Measurements from ENCODE around the gene FGGY. TPM values are rescaled to one million over a fixed set of nuclear protein-coding genes. Genes with fewer than 3 reads are reported as not detected.
"Not testable (repeated sequence)": the region's sequence is repeated elsewhere in the genome, so short reads cannot be mapped to it uniquely, and the experiment has no call there.

FGGY gene
- total and polyA plus RNA-seq, 3 experiments from 2014 or later = 5.3 to 7.9 (median 6.6) TPM

DNA sequence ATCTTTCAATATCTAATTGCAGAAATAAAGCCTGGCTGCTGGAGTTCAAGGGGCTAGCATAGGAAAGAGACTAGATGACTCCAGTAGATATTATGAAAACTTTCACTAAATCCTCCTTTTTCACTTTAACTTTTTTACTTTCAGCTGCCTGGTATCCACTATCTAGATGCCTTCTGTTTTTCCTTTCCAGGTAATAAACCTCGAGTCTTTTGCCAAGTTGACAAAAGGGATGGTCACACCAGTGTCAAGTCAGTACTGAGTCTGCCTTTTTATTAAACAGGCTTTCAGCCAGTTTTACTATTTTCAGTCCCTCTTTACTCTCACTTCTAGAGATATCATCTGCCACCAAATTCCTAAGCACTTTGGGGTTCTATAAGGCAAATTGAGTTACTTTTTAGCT, 195.6 kb downstream of the FGGY start:
- ChIA-PET CTCF (no interaction called here), POLR2A (interaction anchor here (0.7 kb wide), 1 partner anchor 780 kb away, joined by 5 read pairs; no protein-coding TSS in a partner anchor)
- no peaks in the 10 kb centered on the region for H3K36me3 ChIP-seq (ENCODE audit: insufficient read depth, low read length)
- Mint-ChIP-seq H3K36me3 (peaks cover 2 to 18% (median 2%) of the 10 kb centered on the region in 3 donors), H3K9me3 (peaks cover 0 to 4% (median 3%) of the 10 kb centered on the region in 5 donors), H3K4me1 (no peaks in the 10 kb centered on the region), H3K27me3 (peaks cover 0 to 2% of the 10 kb centered on the region in 2 donors), H3K27ac (no peak overlapping the region), H3K4me3 (no peak overlapping the region)
- H3K4me3 ChIP-seq (ENCODE audit: low read length) = no peak overlapping the region
- H3K27me3 ChIP-seq (ENCODE audit: insufficient read depth, low read length, poor library complexity, severe bottlenecking) = no peaks in the 10 kb centered on the region
- H3K4me1 ChIP-seq (ENCODE audit: insufficient read depth, low read length) = no peaks in the 10 kb centered on the region
- H3K9me3 ChIP-seq (ENCODE audit: low read length) = no peaks in the 10 kb centered on the region
- DNase-seq = no peak
- no peak overlapping the region for H3K27ac ChIP-seq (ENCODE audit: low read depth, low read length)

DNA sequence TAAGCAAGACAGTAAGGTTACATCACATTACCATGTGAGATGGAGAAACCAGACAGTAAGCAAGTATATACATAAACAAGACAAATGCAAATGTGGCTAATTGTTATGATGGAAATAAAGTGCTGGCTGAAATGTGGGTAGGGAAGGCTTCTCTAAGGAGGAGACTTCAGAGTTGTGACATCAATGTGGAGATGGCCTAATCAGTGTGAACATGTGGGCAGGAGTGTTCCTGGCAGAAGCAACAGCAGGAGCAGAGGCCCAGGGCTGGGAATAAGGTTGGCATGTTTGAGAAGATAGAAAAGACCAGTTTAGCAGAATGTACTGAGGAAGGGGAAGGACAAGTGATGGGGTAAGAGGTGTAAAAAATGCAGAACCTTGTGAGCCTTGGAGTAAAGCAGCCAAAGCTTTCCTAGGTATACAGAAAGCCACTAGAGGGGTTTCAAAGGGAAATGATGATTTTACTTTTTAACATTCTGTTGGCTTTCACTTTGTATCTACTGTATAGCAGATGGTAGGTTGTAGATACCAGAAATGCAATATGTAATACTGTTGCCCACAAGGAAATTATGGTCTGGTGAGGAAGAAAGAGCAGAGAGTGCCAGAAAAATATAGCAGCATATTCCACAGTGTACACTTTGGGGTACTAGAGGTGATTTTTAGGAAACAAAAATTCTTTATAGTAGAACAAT, 197.4 kb downstream of the FGGY start:
- Histone ChIP-seq H3K36me3 (ENCODE audit: insufficient read depth, low read length) (no peaks in the 10 kb centered on the region), H3K4me1 (ENCODE audit: insufficient read depth, low read length) (no peaks in the 10 kb centered on the region), H3K9me3 (ENCODE audit: low read length) (no peaks in the 10 kb centered on the region), H3K27me3 (ENCODE audit: insufficient read depth, low read length, poor library complexity, severe bottlenecking) (no peaks in the 10 kb centered on the region), H3K27ac (ENCODE audit: low read depth, low read length) (no peak overlapping the region), H3K4me3 (ENCODE audit: low read length) (no peak overlapping the region)
- Mint-ChIP-seq H3K27me3 (peaks cover 0 to 2% of the 10 kb centered on the region in 2 donors), H3K4me1 (no peaks in the 10 kb centered on the region), H3K9me3 (peaks cover 0 to 4% (median 3%) of the 10 kb centered on the region in 5 donors), H3K36me3 (peaks cover 2 to 18% (median 5%) of the 10 kb centered on the region in 3 donors), H3K4me3 (no peak overlapping the region), H3K27ac (no peak overlapping the region)
- ChIA-PET POLR2A (no interaction called here), CTCF (no interaction called here)
- no peak for DNase-seq

DNA sequence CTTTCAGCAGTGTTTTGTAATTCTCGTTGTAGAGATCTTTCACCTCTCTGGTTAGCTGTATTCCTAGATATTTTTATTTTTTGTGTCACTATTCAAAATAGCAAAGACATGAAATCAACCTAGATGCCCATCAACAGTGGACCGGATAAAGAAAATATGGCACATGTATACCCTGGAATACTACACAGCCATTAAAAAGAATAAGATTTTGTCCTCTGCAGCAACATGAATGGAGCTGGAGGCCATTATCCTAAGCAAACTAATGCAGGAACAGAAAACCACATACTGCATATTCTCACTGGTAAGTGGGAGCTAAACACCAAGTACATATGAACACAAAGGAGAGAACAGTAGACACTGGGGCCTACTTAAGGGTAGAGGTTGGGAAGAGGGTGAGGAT, 199.3 kb downstream of the FGGY start:
- H3K27me3 ChIP-seq (ENCODE audit: insufficient read depth, low read length, poor library complexity, severe bottlenecking); DNase-seq; H3K4me3 Mint-ChIP-seq; H3K4me1 ChIP-seq (ENCODE audit: insufficient read depth, low read length); H3K4me3 ChIP-seq (ENCODE audit: low read length); H3K36me3 ChIP-seq (ENCODE audit: insufficient read depth, low read length); H3K27ac ChIP-seq (ENCODE audit: low read depth, low read length); CTCF ChIA-PET; H3K9me3 Mint-ChIP-seq; POLR2A ChIA-PET; H3K27ac Mint-ChIP-seq; H3K27me3 Mint-ChIP-seq; H3K9me3 ChIP-seq (ENCODE audit: low read length); H3K4me1 Mint-ChIP-seq: not testable (repeated sequence)
- peaks cover 2 to 18% (median 5%) of the 10 kb centered on the region in 3 donors for H3K36me3 Mint-ChIP-seq

DNA sequence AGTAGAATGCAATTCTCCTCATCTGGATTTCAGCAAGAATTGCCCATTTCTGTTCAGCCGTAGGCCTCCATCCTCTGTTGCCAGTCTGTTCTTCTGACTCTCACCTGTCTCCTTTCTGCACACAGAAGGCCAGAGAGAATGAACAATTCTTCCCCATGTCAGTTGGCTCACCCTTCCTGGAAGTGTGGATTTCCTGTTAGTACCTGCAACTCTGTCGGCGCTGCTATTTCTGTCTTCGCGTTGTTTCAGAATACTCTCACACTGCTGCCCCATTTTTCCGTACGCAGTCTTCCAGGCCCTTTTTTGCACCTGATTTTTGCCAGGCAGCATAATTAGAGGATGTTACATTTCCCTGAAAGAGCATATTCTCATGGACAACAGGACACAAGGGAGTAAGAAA, 200.7 kb downstream of the FGGY start:
- DNase-seq = no peak
- ChIA-PET CTCF (no interaction called here), POLR2A (no interaction called here)
- Histone ChIP-seq H3K27ac (ENCODE audit: low read depth, low read length) (no peak overlapping the region), H3K4me1 (ENCODE audit: insufficient read depth, low read length) (no peaks in the 10 kb centered on the region), H3K9me3 (ENCODE audit: low read length) (no peaks in the 10 kb centered on the region), H3K27me3 (ENCODE audit: insufficient read depth, low read length, poor library complexity, severe bottlenecking) (no peaks in the 10 kb centered on the region), H3K4me3 (ENCODE audit: low read length) (no peak overlapping the region), H3K36me3 (ENCODE audit: insufficient read depth, low read length) (no peaks in the 10 kb centered on the region)
- Mint-ChIP-seq H3K9me3 (peaks cover 0 to 2% (median 0%) of the 10 kb centered on the region in 5 donors), H3K4me3 (no peak overlapping the region), H3K27ac (peak overlapping the region in 2 of 8 donors; percentile 3 to 52), H3K4me1 (no peaks in the 10 kb centered on the region), H3K27me3 (peaks cover 0 to 2% of the 10 kb centered on the region in 2 donors), H3K36me3 (peaks cover 2 to 18% (median 5%) of the 10 kb centered on the region in 3 donors)

DNA sequence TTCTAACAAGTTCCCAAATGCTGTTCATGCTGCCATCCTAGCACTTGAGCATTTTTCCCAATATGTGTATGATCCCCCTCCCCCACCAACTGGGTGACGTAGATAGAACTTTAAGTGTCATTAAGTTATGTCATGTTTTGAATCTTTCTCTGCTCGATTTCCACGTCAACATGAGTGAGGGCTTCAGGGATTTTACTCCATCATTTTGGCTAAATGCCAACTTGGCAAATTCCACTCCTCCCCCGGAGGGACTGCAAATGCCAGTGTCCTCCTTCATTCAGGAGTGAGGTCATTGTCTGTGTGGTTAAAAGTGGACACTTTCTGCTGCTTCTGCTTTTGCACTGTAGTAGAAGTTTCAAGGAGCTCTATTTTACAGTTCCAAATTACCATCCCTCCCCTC, 201.7 kb downstream of the FGGY start:
- Histone ChIP-seq H3K4me3 (ENCODE audit: low read length) (no peak overlapping the region), H3K36me3 (ENCODE audit: insufficient read depth, low read length) (no peaks in the 10 kb centered on the region), H3K27me3 (ENCODE audit: insufficient read depth, low read length, poor library complexity, severe bottlenecking) (no peaks in the 10 kb centered on the region), H3K27ac (ENCODE audit: low read depth, low read length) (no peak overlapping the region), H3K4me1 (ENCODE audit: insufficient read depth, low read length) (no peaks in the 10 kb centered on the region), H3K9me3 (ENCODE audit: low read length) (no peaks in the 10 kb centered on the region)
- Mint-ChIP-seq H3K27ac (peak overlapping the region in 1 of 8 donors; percentile 26), H3K36me3 (peaks cover 2 to 18% (median 5%) of the 10 kb centered on the region in 3 donors), H3K4me1 (no peaks in the 10 kb centered on the region), H3K4me3 (no peak overlapping the region), H3K9me3 (peaks cover 0 to 2% (median 0%) of the 10 kb centered on the region in 5 donors), H3K27me3 (peaks cover 0 to 2% of the 10 kb centered on the region in 2 donors)
- ChIA-PET CTCF (no interaction called here), POLR2A (no interaction called here)
- DNase-seq = no peak

DNA sequence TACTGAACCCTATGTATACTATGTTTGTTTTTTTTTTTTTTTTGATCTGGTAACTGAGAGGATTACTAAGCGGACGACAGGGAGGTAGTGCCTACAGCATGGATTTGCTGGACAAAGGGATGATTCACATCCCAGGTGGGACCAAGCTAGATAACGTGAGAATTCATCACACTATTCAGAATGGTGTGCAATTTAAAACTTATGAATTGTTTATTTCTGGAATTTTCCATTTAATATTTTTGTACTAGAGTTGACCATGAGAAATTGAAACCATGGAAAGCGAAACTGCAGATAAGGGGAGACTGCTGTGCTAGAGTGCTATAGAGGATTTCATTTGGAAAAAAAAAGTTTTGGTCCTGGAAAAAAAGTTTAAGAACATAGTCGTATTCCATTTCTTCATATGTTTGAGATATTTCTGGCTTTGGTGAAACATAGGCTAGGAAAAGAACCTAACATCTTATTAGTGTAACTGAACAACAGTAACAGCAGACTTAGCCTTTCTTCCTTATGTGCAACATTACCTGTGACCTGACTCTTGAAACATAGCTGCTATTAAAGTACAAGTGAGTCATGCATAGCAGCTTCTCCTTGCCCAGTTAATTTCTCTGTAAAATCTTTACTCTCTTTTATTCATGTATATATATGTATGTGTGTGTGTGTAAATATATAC, 202.5 kb downstream of the FGGY start:
- CTCF ChIA-PET = no interaction called here
- no peak for DNase-seq
- Histone ChIP-seq H3K36me3 (ENCODE audit: insufficient read depth, low read length) (no peaks in the 10 kb centered on the region), H3K27me3 (ENCODE audit: insufficient read depth, low read length, poor library complexity, severe bottlenecking) (no peaks in the 10 kb centered on the region), H3K4me1 (ENCODE audit: insufficient read depth, low read length) (no peaks in the 10 kb centered on the region), H3K27ac (ENCODE audit: low read depth, low read length) (no peak overlapping the region), H3K4me3 (ENCODE audit: low read length) (no peak overlapping the region), H3K9me3 (ENCODE audit: low read length) (no peaks in the 10 kb centered on the region)
- peaks cover 2 to 18% (median 5%) of the 10 kb centered on the region in 3 donors for H3K36me3 Mint-ChIP-seq
- H3K4me3 Mint-ChIP-seq = no peak overlapping the region
- peaks cover 0 to 2% of the 10 kb centered on the region in 2 donors for H3K27me3 Mint-ChIP-seq
- H3K27ac Mint-ChIP-seq = no peak overlapping the region
- POLR2A ChIA-PET = no interaction called here
- H3K4me1 Mint-ChIP-seq = no peaks in the 10 kb centered on the region
- H3K9me3 Mint-ChIP-seq = peaks cover 0 to 2% (median 0%) of the 10 kb centered on the region in 5 donors

DNA sequence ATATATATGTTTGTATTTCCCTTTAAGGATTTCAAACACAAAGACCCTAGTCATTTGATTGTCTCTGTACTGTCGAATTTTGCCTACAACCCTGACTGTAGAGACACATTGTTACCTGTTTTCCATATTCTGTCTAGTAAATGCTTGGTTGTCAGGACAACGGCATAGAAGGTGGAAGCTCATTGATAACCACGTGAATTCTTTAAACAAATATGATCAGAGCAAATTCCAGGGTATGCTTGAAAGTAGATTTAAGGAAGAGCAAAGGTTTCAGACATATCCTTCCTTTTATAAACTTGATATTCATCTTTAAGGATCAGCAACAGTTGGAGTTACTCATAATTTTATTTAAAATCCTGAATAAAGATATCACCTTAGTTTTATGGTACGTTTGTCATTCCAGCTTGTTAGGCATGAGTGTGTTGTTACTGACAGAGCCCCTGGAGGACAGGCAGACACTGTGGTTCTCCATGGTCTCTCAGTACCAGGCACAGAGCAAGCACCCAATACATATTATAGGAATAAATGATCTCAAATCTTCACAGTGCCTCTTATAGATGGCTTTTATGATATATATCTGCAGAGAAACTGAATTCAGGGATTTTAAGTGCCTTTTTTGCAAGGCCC, 203.2 kb downstream of the FGGY start:
- H3K4me3 Mint-ChIP-seq = no peak overlapping the region
- no peak overlapping the region for H3K4me3 ChIP-seq (ENCODE audit: low read length)
- no peak overlapping the region for H3K27ac ChIP-seq (ENCODE audit: low read depth, low read length)
- DNase-seq = no peak
- ChIA-PET CTCF (no interaction called here), POLR2A (no interaction called here)
- H3K9me3 ChIP-seq (ENCODE audit: low read length) = no peaks in the 10 kb centered on the region
- H3K9me3 Mint-ChIP-seq = peaks cover 0 to 2% (median 0%) of the 10 kb centered on the region in 5 donors
- no peaks in the 10 kb centered on the region for H3K4me1 ChIP-seq (ENCODE audit: insufficient read depth, low read length)
- no peaks in the 10 kb centered on the region for H3K4me1 Mint-ChIP-seq
- H3K27ac Mint-ChIP-seq = peak overlapping the region in 1 of 8 donors; percentile 20
- H3K27me3 Mint-ChIP-seq = peaks cover 0 to 2% of the 10 kb centered on the region in 2 donors
- H3K27me3 ChIP-seq (ENCODE audit: insufficient read depth, low read length, poor library complexity, severe bottlenecking) = no peaks in the 10 kb centered on the region
- H3K36me3 Mint-ChIP-seq = peaks cover 2 to 16% (median 5%) of the 10 kb centered on the region in 3 donors
- no peaks in the 10 kb centered on the region for H3K36me3 ChIP-seq (ENCODE audit: insufficient read depth, low read length)
